ENCODE measurements around the gene GRPEL1.

Gene GRPEL1

GRCh38 chr4:7058792-7059191 lies 9.1 kb downstream of the GRPEL1 start:
- H3K4me3 ChIP-seq (replicated peaks; ENCODE audit: low read depth, low read length), result no peak overlapping the region
- TF ChIP-seq CTCF (IDR thresholded peaks at IDR 0.05; ENCODE audit: low read depth, low read length, missing control alignments), result no peak
- no peak for DNase-seq (ENCODE audit: extremely low read depth, low read depth)

DNA sequence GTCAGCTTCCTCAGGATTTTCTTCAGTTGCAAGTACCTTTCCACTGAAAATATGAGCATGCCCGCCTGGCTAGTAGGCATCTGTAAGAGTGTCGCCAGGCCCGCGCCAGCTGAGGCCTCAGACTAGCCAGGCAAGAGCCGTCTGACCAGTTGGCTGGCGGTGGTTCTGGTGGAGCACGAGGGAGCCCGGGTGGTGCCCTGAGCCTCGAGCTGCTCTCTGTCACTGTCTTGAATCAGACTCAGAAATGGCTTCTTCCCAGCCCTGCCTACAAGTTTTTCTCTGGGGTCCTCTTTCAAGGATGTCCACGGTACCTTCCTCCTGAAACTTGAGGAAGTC lies 11.9 kb downstream of the GRPEL1 start:
- no peak for TF ChIP-seq CTCF (IDR thresholded peaks at IDR 0.05; ENCODE audit: low read depth, low read length, missing control alignments)
- DNase-seq (ENCODE audit: extremely low read depth, low read depth), result no peak
- H3K4me3 ChIP-seq (replicated peaks; ENCODE audit: low read depth, low read length), result no peak overlapping the region

- H3K4me3 ChIP-seq (replicated peaks; ENCODE audit: low read depth, low read length), result no peak overlapping the region
Measured at GRCh38 chr4:7055111-7055989, 12.5 kb downstream of the GRPEL1 start.

DNA sequence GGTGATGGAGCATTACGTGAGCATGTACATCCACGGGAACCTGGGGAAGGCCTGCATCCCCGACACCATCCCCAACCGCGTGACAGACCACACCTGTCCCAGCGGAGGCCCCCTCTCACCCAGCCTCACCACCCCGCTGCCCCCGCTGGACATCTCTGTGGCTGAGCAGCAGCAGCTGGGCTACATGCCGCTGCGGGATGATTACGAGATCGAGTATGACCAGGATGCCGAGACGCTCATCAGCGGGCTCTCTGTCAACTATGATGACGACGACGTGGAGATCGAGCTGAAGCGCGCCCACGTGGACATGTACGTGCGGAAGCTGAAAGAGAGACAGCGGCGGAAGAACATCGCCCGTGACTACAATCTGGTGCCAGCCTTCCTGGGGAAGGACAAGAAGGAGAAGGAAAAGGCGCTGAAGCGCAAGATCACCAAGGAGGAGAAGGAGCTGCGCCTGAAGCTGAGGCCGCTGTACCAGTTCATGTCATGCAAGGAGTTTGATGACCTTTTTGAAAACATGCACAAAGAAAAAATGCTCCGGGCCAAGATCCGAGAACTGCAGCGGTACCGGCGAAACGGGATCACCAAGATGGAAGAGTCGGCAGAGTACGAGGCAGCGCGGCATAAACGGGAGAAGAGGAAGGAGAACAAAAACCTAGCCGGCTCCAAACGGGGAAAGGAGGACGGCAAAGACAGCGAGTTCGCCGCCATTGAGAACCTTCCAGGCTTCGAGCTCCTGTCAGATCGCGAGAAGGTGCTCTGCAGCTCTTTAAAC lies 13.6 kb downstream of the GRPEL1 start:
- DNase-seq (ENCODE audit: extremely low read depth, low read depth), result no peak
- no peak overlapping the region for H3K4me3 ChIP-seq (replicated peaks; ENCODE audit: low read depth, low read length)
- TF ChIP-seq CTCF (IDR thresholded peaks at IDR 0.05; ENCODE audit: low read depth, low read length, missing control alignments), result no peak

More at GRCh38 chr4:7055111-7055989, 12.5 kb downstream of the GRPEL1 start:
- no peak for TF ChIP-seq CTCF (IDR thresholded peaks at IDR 0.05; ENCODE audit: low read depth, low read length, missing control alignments)
- no peak for DNase-seq (ENCODE audit: extremely low read depth, low read depth)

DNA sequence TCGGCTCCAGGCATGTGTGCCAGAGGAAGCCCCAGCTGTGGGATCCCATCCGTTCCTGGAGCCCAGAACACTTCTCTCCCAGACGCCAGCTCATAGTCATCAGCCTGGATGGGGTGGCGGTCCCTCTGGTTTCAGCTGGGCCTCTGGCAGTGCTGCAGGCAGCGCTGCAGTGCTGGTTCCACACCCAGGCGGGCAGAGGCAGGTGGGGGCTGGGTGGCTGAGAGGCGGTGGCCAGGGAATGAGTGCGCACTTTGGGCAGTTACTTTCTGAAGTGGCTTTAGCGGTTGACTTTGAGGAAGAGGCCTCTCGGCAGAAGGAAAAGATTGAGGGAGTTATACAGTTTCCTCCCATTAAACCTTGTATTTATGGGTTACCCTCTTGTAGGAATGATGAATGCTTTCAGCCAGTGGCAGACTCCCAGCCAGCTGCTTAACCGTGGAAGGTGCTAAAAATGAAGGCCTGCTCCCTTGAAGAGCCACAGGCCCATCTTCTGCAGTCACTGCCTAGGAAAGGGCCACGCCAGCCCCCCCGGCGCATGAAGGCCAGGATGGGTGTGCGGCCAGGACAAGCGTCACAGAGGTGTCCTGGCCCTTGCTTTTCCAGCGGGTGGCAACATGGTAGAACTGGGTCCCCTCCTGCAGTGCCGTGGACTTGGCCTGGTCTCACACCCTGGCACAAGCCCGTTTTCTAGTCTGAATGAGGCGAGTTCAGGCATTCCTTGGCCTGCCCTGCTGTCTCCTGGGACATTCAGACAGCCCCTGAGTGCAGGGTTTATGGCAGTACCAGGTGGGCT lies 14.7 kb downstream of the GRPEL1 start:
- DNase-seq (ENCODE audit: extremely low read depth, low read depth), result no peak
- no peak overlapping the region for H3K4me3 ChIP-seq (replicated peaks; ENCODE audit: low read depth, low read length)
- TF ChIP-seq CTCF (IDR thresholded peaks at IDR 0.05; ENCODE audit: low read depth, low read length, missing control alignments), result no peak

- H3K4me3 ChIP-seq (replicated peaks; ENCODE audit: low read depth, low read length), result no peak overlapping the region
- DNase-seq (ENCODE audit: extremely low read depth, low read depth), result no peak
- no peak for TF ChIP-seq CTCF (IDR thresholded peaks at IDR 0.05; ENCODE audit: low read depth, low read length, missing control alignments)
Measured at GRCh38 chr4:7052313-7052712, 15.6 kb downstream of the GRPEL1 start.
